ENCODE measurements around the gene EPB41L2.

DNA sequence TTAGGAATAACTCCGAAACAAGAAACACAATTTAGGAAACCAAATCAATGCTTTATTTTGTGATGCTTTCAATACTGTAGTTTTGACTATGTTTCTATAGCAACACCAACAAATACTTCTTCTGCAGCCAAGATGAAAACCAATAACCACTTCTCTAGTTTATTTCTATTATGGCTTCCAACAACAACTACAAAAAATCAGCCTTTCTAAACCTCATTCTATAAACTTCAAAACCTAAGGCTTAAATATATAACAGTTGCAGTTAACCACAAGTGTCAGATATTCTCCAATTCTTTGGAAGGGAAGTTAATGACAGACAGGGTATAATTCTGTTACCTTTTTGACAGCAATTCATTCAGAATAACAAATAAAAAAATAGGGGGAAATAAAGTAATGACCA, 80.9 kb downstream of the EPB41L2 start:
- TF ChIP-seq EZH2phosphoT487 (IDR thresholded peaks at IDR 0.05; ENCODE audit: insufficient read depth, low read depth) = no peak
- TF ChIP-seq EZH2 (IDR thresholded peaks at IDR 0.05; ENCODE audit: insufficient read depth, poor library complexity, severe bottlenecking) = no peak
